HepG2 (cell line): ENCODE results near the gene RNASE13. TPM values are rescaled to one million over a fixed set of nuclear protein-coding genes. Genes with fewer than 3 reads are reported as not detected.

Source experiments
- CREB1 ChIP-seq, 2 experiments: fragments of 450-650 bp in 1 of 2; IDR thresholded peaks; 2 replicates each; pipeline ENCODE4 v1.6.1; 2016 to 2017; ENCODE audit warnings: control low read depth in 1 of 2, mild to moderate bottlenecking in 1 of 2, missing compliant biosample characterization in 1 of 2, missing genetic modification characterization in 1 of 2
- FOXC1 ChIP-seq: sonication (generic); formaldehyde crosslinking; IDR thresholded peaks from 2 replicates; pipeline ENCODE4 v1.8.0; 2022; ENCODE audit warnings: mild to moderate bottlenecking, missing genetic modification reagents, borderline replicate concordance
- KLF11 ChIP-seq: IDR thresholded peaks from 2 replicates; pipeline ENCODE4 v1.6.1; 2016; ENCODE audit warnings: missing compliant biosample characterization
- MEF2D ChIP-seq: sonication (generic); formaldehyde crosslinking; IDR thresholded peaks from 2 replicates; pipeline ENCODE4 v1.5.1; 2020; ENCODE audit warnings: mild to moderate bottlenecking, missing genetic modification reagents
- MIXL1 ChIP-seq: IDR thresholded peaks from 2 replicates; pipeline ENCODE4 v1.6.1; 2016
- SMC3 ChIP-seq: IDR thresholded peaks from 2 replicates; pipeline ENCODE4 v1.6.1; 2011; ENCODE audit warnings: low read length, improper control_type of control experiment
- SOX6 ChIP-seq, 2 experiments: fragments of 450-650 bp in 1 of 2; sonication (generic) in 1 of 2; formaldehyde crosslinking in 1 of 2; IDR thresholded peaks; 2 replicates each; pipeline versions ENCODE4 v1.4.0 to v1.6.1; 2017 to 2020; ENCODE audit warnings: antibody characterized with exemption in 1 of 2, mild to moderate bottlenecking in 1 of 2, missing genetic modification reagents in 1 of 2
- ZFY ChIP-seq: sonication (generic); formaldehyde crosslinking; IDR thresholded peaks from 2 replicates; pipeline ENCODE4 v1.4.0; 2020; ENCODE audit warnings: missing genetic modification reagents
- ZFYVE20 ChIP-seq: sonication (generic); formaldehyde crosslinking; IDR thresholded peaks from 2 replicates; pipeline ENCODE4 v1.8.0; 2023; ENCODE audit warnings: low read depth, mild to moderate bottlenecking, moderate library complexity, missing genetic modification reagents, borderline replicate concordance
- ZNF251 ChIP-seq: sonication (generic); formaldehyde crosslinking; IDR thresholded peaks from 2 replicates; pipeline ENCODE4 v1.9.0; 2021; ENCODE audit warnings: mild to moderate bottlenecking, missing genetic modification reagents
- ZNF333 ChIP-seq: sonication (generic); formaldehyde crosslinking; IDR thresholded peaks from 2 replicates; pipeline ENCODE4 v1.4.0; 2020; ENCODE audit warnings: mild to moderate bottlenecking, missing genetic modification reagents, borderline replicate concordance
- ZNF737 ChIP-seq: sonication (generic); formaldehyde crosslinking; IDR thresholded peaks from 2 replicates; pipeline ENCODE4 v1.5.0; 2020; ENCODE audit warnings: missing genetic modification reagents, mild to moderate bottlenecking, borderline replicate concordance
- ZNF781 ChIP-seq: sonication (generic); formaldehyde crosslinking; IDR thresholded peaks from 2 replicates; pipeline ENCODE4 v1.5.1; 2020; ENCODE audit warnings: borderline replicate concordance, mild to moderate bottlenecking, missing genetic modification reagents; ENCODE audit errors: not compliant biosample characterization
- polyA plus RNA-seq, 8 experiments: library from polyadenylated mRNA; depleted of rRNA in 3 of 8; stranded (reverse) in 7 of 8; unstranded in 1 of 8; fragments of >200 nt; fragmentation: Illumina TruSeq in 4 of 8; extraction: Trizol in 4 of 8; gene quantifications; 2 replicates each; pipeline versions ENCODE4 v1.2.1 to v1.2.3, GENCODE V29; 2011 to 2016; ENCODE audit warnings: low read depth in 4 of 8, missing spikeins in 1 of 8, mixed read lengths in 1 of 8; ENCODE audit not compliant: insufficient read depth in 1 of 8
- total RNA-seq, 5 experiments: library from RNA; depleted of rRNA; stranded (reverse); fragments of >200 nt; fragmentation: Illumina TruSeq; extraction: Trizol; gene quantifications; 2 replicates each; pipeline ENCODE4 v1.2.3, GENCODE V29; 2016; ENCODE audit warnings: low read depth in 1 of 5
- TF ChIP-seq, protein P1 (sequence below): sonication (generic); formaldehyde crosslinking; IDR thresholded peaks from 2 replicates; pipeline ENCODE4 v1.4.0; 2020; ENCODE audit warnings: missing genetic modification reagents
- TF ChIP-seq, protein P2 (sequence below): sonication (generic); formaldehyde crosslinking; IDR thresholded peaks from 2 replicates; pipeline ENCODE4 v1.5.1; 2020; ENCODE audit warnings: mild to moderate bottlenecking, missing genetic modification reagents, borderline replicate concordance
- TF ChIP-seq, protein P3 (sequence below): sonication (generic); formaldehyde crosslinking; IDR thresholded peaks from 2 replicates; pipeline ENCODE4 v1.8.0; 2022; ENCODE audit warnings: mild to moderate bottlenecking, missing genetic modification reagents, borderline replicate concordance

RNASE13 gene
- total and polyA plus RNA-seq, 2 of the 13 experiments (the other 11 are each of a cell fraction or from before 2014, with no cell fraction given), result 1.0 TPM; not detected in 1

DNA sequence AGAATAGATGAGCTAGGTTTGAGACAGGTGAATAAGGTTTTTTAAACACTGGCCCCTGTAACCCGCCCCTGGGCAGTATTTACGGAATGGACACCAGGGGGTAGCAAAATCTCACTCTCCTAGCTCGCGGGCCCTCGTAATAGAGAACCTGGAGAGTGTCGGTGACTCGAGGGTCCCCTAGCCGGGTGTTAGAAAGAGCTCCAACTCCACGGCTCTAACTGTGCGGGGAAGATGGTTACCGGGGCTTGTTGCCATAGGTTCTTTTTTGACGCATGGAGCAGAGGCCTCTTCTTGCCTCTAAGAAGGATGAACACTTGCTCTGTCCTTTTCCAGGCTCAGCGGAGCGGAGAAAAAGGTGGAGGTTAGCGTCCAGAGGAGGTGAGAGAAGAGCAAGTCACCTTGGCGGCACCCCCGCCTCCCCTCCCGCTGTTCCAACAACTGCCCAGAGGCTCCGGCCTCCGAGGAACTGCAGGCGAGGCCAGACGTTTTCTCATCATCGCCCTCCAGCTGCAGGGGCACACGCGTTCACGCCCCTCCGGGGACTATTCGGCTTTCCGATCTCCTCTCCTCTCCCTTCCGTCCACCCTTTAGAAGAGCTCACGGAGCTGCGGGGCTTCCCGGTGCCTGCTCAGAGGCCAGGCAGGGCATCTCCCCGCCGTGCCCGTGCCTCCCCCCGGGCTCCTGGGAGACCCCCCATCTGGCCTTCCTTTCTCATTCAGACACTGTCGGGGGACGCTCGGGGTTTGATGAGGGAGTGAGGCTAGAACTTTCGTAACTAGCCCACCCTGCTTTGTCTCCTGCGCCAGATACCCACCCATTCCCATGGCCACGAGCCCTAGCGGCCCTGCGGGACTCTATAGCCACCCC is 34.1 kb upstream of the RNASE13 start (continued):
- no peak; the same call in 1 of the 2 replicates for TF ChIP-seq MIXL1
- TF ChIP-seq, protein P1, sequence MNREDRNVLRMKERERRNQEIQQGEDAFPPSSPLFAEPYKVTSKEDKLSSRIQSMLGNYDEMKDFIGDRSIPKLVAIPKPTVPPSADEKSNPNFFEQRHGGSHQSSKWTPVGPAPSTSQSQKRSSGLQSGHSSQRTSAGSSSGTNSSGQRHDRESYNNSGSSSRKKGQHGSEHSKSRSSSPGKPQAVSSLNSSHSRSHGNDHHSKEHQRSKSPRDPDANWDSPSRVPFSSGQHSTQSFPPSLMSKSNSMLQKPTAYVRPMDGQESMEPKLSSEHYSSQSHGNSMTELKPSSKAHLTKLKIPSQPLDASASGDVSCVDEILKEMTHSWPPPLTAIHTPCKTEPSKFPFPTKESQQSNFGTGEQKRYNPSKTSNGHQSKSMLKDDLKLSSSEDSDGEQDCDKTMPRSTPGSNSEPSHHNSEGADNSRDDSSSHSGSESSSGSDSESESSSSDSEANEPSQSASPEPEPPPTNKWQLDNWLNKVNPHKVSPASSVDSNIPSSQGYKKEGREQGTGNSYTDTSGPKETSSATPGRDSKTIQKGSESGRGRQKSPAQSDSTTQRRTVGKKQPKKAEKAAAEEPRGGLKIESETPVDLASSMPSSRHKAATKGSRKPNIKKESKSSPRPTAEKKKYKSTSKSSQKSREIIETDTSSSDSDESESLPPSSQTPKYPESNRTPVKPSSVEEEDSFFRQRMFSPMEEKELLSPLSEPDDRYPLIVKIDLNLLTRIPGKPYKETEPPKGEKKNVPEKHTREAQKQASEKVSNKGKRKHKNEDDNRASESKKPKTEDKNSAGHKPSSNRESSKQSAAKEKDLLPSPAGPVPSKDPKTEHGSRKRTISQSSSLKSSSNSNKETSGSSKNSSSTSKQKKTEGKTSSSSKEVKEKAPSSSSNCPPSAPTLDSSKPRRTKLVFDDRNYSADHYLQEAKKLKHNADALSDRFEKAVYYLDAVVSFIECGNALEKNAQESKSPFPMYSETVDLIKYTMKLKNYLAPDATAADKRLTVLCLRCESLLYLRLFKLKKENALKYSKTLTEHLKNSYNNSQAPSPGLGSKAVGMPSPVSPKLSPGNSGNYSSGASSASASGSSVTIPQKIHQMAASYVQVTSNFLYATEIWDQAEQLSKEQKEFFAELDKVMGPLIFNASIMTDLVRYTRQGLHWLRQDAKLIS (CRISPR knock-in tag), result no peak
- no peak; the same call in 1 of the 2 replicates for TF ChIP-seq FOXC1 (CRISPR knock-in tag)
- TF ChIP-seq MEF2D (CRISPR knock-in tag), result peak; percentile 55
- no peak for TF ChIP-seq CREB1 (IDR thresholded peaks at IDR 0.05)
- no peak for TF ChIP-seq CREB1 (CRISPR knock-in tag; IDR thresholded peaks at IDR 0.05)
- no peak for TF ChIP-seq ZNF333 (CRISPR knock-in tag)
- TF ChIP-seq, protein P2, sequence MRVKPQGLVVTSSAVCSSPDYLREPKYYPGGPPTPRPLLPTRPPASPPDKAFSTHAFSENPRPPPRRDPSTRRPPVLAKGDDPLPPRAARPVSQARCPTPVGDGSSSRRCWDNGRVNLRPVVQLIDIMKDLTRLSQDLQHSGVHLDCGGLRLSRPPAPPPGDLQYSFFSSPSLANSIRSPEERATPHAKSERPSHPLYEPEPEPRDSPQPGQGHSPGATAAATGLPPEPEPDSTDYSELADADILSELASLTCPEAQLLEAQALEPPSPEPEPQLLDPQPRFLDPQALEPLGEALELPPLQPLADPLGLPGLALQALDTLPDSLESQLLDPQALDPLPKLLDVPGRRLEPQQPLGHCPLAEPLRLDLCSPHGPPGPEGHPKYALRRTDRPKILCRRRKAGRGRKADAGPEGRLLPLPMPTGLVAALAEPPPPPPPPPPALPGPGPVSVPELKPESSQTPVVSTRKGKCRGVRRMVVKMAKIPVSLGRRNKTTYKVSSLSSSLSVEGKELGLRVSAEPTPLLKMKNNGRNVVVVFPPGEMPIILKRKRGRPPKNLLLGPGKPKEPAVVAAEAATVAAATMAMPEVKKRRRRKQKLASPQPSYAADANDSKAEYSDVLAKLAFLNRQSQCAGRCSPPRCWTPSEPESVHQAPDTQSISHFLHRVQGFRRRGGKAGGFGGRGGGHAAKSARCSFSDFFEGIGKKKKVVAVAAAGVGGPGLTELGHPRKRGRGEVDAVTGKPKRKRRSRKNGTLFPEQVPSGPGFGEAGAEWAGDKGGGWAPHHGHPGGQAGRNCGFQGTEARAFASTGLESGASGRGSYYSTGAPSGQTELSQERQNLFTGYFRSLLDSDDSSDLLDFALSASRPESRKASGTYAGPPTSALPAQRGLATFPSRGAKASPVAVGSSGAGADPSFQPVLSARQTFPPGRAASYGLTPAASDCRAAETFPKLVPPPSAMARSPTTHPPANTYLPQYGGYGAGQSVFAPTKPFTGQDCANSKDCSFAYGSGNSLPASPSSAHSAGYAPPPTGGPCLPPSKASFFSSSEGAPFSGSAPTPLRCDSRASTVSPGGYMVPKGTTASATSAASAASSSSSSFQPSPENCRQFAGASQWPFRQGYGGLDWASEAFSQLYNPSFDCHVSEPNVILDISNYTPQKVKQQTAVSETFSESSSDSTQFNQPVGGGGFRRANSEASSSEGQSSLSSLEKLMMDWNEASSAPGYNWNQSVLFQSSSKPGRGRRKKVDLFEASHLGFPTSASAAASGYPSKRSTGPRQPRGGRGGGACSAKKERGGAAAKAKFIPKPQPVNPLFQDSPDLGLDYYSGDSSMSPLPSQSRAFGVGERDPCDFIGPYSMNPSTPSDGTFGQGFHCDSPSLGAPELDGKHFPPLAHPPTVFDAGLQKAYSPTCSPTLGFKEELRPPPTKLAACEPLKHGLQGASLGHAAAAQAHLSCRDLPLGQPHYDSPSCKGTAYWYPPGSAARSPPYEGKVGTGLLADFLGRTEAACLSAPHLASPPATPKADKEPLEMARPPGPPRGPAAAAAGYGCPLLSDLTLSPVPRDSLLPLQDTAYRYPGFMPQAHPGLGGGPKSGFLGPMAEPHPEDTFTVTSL (CRISPR knock-in tag), result no peak
- TF ChIP-seq KLF11 (CRISPR knock-in tag), result peak; percentile 59; the same call in 1 of the 2 replicates
- no peak for TF ChIP-seq SOX6 (IDR thresholded peaks at IDR 0.05)
- TF ChIP-seq SOX6 (CRISPR knock-in tag; IDR thresholded peaks at IDR 0.05), result no peak
- no peak for TF ChIP-seq ZNF737
- no peak for TF ChIP-seq ZNF251
- TF ChIP-seq ZFYVE20, result no peak
- TF ChIP-seq, protein P3, sequence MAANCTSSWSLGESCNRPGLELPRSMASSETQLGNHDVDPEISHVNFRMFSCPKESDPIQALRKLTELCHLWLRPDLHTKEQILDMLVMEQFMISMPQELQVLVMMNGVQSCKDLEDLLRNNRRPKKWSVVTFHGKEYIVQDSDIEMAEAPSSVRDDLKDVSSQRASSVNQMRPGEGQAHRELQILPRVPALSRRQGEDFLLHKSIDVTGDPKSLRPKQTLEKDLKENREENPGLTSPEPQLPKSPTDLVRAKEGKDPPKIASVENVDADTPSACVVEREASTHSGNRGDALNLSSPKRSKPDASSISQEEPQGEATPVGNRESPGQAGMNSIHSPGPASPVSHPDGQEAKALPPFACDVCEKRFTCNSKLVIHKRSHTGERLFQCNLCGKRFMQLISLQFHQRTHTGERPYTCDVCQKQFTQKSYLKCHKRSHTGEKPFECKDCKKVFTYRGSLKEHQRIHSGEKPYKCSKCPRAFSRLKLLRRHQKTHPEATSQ (CRISPR knock-in tag), result 0 out of 2 replicates have a peak, but pooled peaks have one; percentile 49
- TF ChIP-seq SMC3, result peak; percentile 94
- peak; percentile 50 for TF ChIP-seq ZNF781 (CRISPR knock-in tag)
- TF ChIP-seq ZFY (CRISPR knock-in tag), result peak; percentile 38; the same call in 1 of the 2 replicates
